Measurements from ENCODE around the gene FBRSL1. TPM values are rescaled to one million over a fixed set of nuclear protein-coding genes. Genes with fewer than 3 reads are reported as not detected.

Gene FBRSL1
- total RNA-seq, 1 donor = 13.5 TPM

DNA sequence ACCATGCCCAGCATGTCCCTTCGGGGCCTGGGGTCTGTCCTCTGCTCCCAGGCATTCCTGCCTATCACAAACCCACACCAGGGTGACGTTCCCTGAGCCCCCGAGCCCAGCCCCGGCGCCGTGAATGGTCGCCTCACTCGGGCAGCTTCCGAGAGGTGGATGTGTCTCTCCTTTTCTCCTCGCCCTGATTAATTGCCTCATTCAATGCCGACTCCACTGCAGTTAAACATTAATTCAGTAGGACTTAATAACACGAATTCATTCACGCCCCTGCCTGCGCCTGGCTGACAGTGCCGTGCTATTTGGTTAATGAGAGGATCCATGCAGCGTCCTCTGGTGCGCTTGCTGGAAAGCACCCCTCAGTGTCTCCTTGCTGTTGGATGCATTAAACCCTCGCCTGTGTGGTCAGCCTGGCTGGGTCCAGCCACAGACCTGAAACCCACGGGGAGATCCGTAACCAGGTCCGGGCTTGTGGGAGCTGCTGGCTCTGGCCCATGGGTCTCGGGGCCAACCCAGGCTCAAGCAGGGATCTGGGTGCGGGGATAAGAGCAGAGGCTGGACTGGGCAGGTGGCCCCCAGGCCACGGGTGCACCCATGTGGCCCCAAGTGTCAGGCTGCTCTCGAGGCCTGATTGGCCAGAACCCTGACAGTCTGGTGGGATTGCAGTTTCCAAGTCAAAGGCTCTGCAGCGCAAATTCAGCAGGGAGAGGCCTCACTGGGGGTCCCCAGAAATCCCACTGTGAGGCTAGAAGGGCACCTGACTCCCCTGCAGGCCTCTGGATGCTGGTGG is 55.4 kb downstream of the FBRSL1 start:
- no peaks in the 10 kb centered on the region for H3K4me1 ChIP-seq (ENCODE audit: insufficient read depth, low read length)
- no peaks in the 10 kb centered on the region for H3K9me3 ChIP-seq (ENCODE audit: low read depth, low read length)
- H3K4me3 ChIP-seq (ENCODE audit: low read length) = no peak overlapping the region
- H3K27me3 ChIP-seq (ENCODE audit: insufficient read depth, low read length) = no peaks in the 10 kb centered on the region

DNA sequence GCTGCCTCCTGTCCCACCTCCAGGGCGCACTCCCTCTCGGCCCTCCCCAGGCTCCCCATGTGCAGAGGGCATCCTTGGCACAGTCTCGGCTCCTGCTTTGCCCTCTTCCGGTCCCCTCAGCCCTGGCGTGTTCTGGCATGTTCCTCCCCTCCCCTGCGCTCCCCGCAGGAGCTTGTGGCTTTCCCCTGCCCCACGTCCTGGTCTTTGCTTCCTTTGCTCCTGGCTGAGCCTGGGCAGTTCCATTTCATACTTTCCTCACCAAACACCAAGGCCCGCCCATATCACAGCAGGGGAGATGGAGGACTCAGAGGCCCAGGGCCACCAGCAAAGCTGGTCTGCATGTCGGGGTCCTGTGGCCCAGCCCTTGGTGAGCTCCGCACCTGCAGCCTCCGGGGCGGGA is 56.0 kb downstream of the FBRSL1 start:
- Histone ChIP-seq H3K4me1 (ENCODE audit: insufficient read depth, low read length) (no peaks in the 10 kb centered on the region), H3K27me3 (ENCODE audit: insufficient read depth, low read length) (no peaks in the 10 kb centered on the region), H3K9me3 (ENCODE audit: low read depth, low read length) (no peaks in the 10 kb centered on the region), H3K4me3 (ENCODE audit: low read length) (no peak overlapping the region)

DNA sequence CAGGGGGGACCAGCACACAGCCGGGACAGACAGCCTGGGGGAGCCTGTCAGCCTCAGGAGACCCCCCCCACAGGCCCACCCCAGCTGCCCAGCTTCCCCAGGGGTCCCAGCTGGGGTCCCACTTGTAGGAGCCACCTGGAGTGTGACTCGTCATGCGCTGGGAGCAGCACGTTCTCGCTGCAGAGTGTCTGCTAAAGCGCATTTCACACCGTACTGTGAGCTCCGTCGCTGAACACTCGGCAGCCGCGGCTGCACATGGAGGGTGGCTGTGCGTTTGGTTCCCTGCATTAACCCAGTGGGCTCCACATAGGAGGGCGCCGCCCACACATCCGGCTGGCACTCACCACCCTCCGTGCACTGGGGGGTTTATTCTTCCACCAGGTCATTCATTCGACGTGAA is 56.7 kb downstream of the FBRSL1 start:
- Histone ChIP-seq H3K9me3 (ENCODE audit: low read depth, low read length) (no peaks in the 10 kb centered on the region), H3K27me3 (ENCODE audit: insufficient read depth, low read length) (no peaks in the 10 kb centered on the region), H3K4me3 (ENCODE audit: low read length) (no peak overlapping the region), H3K4me1 (ENCODE audit: insufficient read depth, low read length) (no peaks in the 10 kb centered on the region)

DNA sequence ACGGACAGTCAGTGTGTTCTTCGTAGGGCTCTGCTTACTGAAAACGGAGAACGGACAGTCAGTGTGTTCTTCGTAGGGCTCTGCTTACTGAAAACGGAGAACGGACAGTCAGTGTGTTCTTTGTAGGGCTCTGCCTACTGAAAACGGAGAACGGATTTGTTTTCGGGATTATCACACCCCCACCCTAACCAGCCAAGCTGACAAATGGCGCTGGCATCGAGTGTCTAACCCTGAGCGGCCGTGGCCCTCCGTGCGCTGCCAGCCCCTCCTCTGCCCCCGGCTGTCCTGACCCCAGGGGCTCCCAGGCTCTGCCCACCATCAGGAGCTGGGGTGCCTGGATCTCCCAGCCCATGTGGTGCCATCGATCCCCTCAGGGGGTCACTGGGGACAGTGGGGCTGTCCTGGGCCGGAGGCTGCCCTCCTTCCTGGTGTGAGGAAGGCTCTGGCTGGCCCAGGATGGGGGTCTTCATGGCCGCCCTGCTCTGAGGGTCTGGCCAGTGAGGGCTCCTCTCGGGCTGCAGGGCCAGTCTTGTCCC is 57.3 kb downstream of the FBRSL1 start:
- H3K9me3 ChIP-seq (ENCODE audit: low read depth, low read length) = no peaks in the 10 kb centered on the region
- no peaks in the 10 kb centered on the region for H3K4me1 ChIP-seq (ENCODE audit: insufficient read depth, low read length)
- no peak overlapping the region for H3K4me3 ChIP-seq (ENCODE audit: low read length)
- no peaks in the 10 kb centered on the region for H3K27me3 ChIP-seq (ENCODE audit: insufficient read depth, low read length)

DNA sequence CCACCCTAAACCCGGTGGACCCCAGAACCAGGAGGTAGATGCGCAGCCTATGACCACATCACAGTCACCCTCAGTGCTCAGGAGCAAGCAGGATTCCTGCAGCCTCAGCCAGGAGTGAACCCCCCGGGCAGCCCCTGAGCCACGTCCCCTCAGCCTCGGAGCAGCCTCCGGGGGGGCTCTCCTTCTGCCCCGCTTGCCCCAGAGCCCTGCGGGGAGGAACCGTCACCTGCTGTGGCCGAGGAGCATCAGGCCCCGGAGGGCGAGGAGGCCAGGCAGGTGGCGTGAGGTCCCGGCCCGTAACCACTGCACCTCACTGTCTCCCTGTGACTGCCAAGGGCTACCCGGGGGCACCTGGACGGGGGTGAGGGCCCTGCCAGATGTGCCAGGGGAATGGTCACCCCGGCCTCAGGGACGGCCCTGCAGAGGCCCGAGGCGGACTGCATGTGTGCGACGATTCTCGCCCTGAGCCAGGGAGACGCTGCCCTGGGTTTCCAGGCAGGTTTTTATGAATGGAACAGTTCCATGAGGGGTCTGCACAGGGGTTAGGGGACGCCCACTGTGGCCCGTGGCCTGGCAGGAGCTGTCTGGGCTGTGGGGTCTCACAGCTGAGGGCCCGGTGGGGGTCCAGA is 58.6 kb downstream of the FBRSL1 start:
- Histone ChIP-seq H3K27me3 (ENCODE audit: insufficient read depth, low read length) (no peaks in the 10 kb centered on the region), H3K9me3 (ENCODE audit: low read depth, low read length) (no peaks in the 10 kb centered on the region), H3K4me1 (ENCODE audit: insufficient read depth, low read length) (no peaks in the 10 kb centered on the region), H3K4me3 (ENCODE audit: low read length) (no peak overlapping the region)

DNA sequence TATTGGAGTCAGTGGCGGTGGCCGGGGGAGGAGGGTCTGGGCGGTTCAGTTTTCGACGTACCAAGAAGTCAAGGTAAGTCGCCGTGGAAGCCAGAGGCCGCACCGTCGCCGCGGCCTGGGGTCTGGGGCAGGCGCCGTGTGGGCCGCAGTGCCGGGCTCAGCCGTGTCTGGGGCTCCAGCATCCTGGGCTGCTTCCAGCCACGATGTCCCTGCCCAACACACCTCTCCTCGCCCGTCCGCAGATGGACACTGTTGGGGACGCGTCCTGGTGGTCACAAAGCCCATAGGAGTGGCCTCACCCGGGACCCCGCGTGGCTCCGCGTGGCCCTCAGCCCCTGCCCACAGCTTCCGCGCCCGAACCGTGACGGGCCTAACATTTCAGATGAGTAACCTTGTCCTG is 59.1 kb downstream of the FBRSL1 start:
- Histone ChIP-seq H3K4me3 (ENCODE audit: low read length) (no peak overlapping the region), H3K9me3 (ENCODE audit: low read depth, low read length) (no peaks in the 10 kb centered on the region)

DNA sequence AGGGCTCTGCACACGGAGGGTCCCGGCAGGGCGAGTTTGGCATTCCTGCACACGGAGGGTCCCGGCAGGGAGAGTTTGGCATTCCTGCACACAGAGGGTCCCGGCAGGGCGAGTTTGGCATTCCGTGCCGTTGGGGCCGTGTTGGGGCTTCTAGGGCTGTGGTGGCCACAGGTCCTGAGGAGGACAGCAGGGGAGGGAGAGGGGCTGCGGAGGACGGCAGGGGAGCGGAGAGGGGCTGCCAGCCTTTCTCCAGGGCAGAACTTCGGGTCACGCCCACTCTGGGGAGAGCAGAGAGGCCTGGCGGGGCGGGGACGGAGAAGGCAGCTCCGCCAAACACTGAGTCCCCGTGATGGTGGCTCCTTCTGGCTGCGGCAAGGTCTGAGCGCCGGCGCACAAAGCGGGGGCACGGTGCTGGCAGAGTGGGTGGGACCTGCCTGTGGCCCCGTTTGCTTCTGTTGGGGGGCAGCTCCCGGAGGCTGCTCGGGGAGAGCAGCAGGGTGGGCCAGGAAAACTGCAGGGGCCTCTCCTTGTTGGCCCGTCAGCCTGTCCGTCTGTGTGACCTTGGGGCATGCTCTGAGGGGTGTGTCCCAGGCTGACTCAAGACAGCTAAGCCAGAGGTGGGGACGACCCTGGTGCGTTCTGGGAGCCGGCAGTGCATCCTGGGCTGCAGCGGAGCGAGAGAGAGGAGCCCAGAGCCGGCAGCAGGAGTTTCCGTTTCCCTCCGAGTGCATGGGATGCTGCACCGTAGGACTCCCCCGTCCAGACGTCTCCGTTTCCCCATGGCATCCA is 60.3 kb downstream of the FBRSL1 start:
- Histone ChIP-seq H3K9me3 (ENCODE audit: low read depth, low read length) (no peaks in the 10 kb centered on the region), H3K27me3 (ENCODE audit: insufficient read depth, low read length) (no peaks in the 10 kb centered on the region)

More for the DNA sequence above, 59.1 kb downstream of the FBRSL1 start:
- Histone ChIP-seq H3K4me1 (ENCODE audit: insufficient read depth, low read length) (no peaks in the 10 kb centered on the region), H3K27me3 (ENCODE audit: insufficient read depth, low read length) (no peaks in the 10 kb centered on the region)

DNA sequence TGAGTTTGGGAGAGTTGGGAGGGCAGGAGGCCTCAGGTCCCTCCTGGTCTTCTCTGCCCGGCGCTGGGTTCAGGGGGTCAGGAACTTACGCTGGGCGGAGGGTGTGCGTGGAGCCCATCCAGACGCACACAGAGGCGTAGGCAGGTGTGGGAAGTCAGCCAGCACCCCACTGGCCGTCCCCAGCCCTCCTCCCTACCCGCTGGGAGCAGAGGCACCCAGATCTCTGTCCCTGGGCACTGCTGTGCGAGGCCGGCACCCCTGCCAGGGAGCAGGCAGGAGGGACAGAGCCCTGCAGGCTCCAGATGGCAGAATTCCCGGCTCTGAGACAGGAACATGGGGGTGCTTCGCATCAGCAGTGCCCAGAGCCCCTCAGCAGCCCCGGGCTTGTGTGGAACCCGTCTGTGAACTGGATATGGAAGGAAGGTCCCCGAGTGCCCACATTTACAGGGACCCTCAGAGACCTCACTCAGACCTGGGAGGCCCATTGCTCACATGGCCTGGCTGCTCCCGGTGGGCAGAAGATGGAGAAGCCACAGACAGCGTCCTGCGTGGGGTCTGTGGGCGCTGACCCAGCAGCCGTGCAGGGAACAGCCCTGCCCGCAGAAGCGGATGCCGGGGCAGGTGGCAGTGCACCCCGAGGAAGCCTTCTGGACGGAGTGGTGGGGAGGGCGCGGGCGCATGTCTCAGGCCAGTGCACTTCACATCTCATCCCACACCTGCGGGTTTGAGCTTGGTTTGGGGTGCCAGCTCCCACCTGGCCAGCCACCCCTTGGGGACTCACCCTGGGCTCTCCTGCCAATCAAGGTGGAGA is 61.1 kb downstream of the FBRSL1 start:
- H3K27me3 ChIP-seq (ENCODE audit: insufficient read depth, low read length) = no peaks in the 10 kb centered on the region
- H3K9me3 ChIP-seq (ENCODE audit: low read depth, low read length) = no peaks in the 10 kb centered on the region
- no peaks in the 10 kb centered on the region for H3K4me1 ChIP-seq (ENCODE audit: insufficient read depth, low read length)
- no peak overlapping the region for H3K4me3 ChIP-seq (ENCODE audit: low read length)

More for the DNA sequence above, 60.3 kb downstream of the FBRSL1 start:
- H3K4me3 ChIP-seq (ENCODE audit: low read length) = no peak overlapping the region
- H3K4me1 ChIP-seq (ENCODE audit: insufficient read depth, low read length) = no peaks in the 10 kb centered on the region

DNA sequence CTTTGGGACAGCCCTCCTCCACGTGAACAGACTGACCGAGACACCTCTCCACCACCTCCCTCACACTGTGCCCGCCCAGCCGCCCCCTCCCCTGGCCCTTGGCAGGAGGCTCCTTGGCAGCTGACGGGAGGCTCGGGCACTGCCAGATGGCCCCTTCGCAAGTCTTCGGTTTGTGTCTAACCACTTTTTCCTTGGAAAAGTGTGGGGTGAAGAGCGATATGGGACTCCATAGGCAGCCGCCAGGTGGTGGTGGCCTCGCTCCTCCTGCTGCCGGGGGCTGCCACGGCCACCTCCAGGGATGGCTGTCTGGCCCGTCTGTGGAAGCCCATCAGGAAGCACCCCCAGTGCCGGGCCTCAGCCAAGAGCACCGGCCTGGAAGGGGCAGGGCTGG is 61.7 kb downstream of the FBRSL1 start:
- no peaks in the 10 kb centered on the region for H3K27me3 ChIP-seq (ENCODE audit: insufficient read depth, low read length)
- H3K4me3 ChIP-seq (ENCODE audit: low read length) = no peak overlapping the region
- no peaks in the 10 kb centered on the region for H3K4me1 ChIP-seq (ENCODE audit: insufficient read depth, low read length)
- H3K9me3 ChIP-seq (ENCODE audit: low read depth, low read length) = no peaks in the 10 kb centered on the region

DNA sequence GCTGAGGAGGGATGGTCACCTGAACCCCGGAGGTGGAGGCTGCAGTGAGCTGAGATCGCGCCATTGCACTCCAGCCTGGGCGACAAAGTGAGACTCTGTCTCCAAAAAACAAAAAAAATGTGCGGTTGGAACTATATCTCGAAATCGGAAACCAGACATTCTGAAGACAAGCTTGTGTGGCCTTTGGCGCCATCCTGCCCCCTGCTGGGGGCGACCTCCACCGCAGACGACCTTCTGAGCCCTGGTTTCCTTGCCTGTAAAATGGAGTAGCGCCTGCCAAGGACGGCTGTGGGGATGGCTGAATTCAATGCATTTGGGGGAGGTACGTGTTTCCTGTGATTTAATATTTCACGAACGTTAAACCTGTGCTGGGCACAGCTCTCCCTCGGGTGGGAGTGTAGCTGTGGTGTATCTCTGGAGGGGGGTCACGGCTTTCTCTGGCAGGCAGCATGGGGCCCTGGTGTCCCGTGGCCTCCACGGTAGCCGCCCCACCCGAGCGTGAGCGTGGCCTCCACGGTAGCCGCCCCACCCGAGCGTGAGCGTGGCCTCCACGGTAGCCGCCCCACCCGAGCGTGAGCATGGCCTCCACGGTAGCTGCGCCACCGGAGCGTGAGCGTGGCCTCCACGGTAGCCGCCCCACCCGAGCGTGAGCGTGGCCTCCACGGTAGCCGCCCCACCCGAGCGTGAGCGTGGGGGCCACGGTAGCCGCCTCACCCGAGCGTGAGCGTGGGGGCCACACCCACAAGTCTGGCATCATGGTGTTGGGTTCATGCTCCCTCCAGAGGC is 65.1 kb downstream of the FBRSL1 start:
- Histone ChIP-seq H3K27me3 (ENCODE audit: insufficient read depth, low read length) (peaks cover 9% of the 10 kb centered on the region), H3K4me1 (ENCODE audit: insufficient read depth, low read length) (peaks cover 17% of the 10 kb centered on the region), H3K9me3 (ENCODE audit: low read depth, low read length) (no peaks in the 10 kb centered on the region), H3K4me3 (ENCODE audit: low read length) (no peak overlapping the region)

DNA sequence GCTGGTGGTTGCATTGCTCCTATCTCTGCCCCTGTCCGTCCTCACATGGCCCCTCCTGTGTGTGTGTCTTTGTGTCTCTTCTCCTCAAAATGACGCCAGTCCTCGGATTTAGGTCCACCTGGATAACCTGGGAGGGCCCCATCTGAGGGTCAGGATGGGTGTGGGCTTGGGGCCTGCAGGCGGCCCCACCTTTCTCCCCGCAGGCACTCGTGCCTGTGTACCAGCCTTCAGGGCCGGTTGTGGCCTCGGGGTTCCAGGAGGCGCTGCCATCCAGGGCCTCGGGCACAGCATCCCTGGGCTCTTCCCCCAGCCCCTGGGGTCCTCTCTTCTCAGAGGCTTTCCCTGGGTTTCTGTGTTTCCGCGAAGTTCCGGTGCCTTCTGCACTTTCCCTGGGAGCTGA is 65.7 kb downstream of the FBRSL1 start:
- H3K4me3 ChIP-seq (ENCODE audit: low read length) = no peak overlapping the region
- peaks cover 9% of the 10 kb centered on the region for H3K27me3 ChIP-seq (ENCODE audit: insufficient read depth, low read length)
- peaks cover 21% of the 10 kb centered on the region for H3K4me1 ChIP-seq (ENCODE audit: insufficient read depth, low read length)
- no peaks in the 10 kb centered on the region for H3K9me3 ChIP-seq (ENCODE audit: low read depth, low read length)

DNA sequence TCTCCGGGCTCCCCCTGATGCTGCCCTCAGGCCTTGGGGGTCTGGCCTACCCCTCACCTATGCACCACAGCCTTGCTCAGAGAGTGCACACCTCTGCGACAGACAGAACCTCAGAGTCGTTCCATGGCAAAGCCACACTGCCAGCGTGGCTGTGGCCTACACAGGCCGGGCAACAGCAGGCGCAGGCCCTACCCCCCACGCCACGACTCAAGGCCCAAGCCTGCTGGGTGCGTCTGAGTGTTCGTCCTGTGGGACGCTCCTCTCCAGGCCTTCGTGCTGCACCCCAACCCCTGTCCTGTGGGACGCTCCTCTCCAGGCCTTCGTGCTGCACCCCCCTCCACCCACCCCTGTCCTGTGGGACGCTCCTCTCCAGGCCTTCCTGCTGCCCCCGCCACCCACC is 66.3 kb downstream of the FBRSL1 start:
- no peaks in the 10 kb centered on the region for H3K9me3 ChIP-seq (ENCODE audit: low read depth, low read length)
- H3K4me3 ChIP-seq (ENCODE audit: low read length) = no peak overlapping the region
- H3K4me1 ChIP-seq (ENCODE audit: insufficient read depth, low read length) = peaks cover 26% of the 10 kb centered on the region
- H3K27me3 ChIP-seq (ENCODE audit: insufficient read depth, low read length) = peaks cover 12% of the 10 kb centered on the region

DNA sequence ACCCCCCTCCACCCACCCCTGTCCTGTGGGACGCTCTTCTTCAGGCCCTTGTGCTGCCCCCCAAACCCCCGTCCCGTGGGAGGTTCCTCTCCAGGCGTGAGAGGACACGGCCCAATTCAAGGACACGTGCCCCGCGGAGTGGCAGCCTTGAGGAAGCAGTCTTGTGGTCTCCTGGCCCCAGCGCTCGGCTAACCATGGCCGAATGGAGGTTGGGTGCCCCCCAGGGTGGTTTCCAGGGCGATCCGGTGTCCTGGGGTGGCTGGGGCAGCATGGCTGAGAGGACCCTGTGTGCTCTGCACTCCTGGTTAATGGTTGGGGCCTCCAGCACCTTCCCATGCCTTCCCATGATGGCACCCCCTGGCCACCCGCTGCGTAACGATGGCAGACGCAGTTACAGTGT is 66.8 kb downstream of the FBRSL1 start:
- H3K4me3 ChIP-seq (ENCODE audit: low read length) = no peak overlapping the region
- peaks cover 12% of the 10 kb centered on the region for H3K27me3 ChIP-seq (ENCODE audit: insufficient read depth, low read length)
- H3K9me3 ChIP-seq (ENCODE audit: low read depth, low read length) = no peaks in the 10 kb centered on the region
- peaks cover 31% of the 10 kb centered on the region for H3K4me1 ChIP-seq (ENCODE audit: insufficient read depth, low read length)

All from mononuclear cell (primary cell).